IgD-negative memory B cell (primary cell): ENCODE results near the gene SH3RF3. TPM values are rescaled to one million over a fixed set of nuclear protein-coding genes. Genes with fewer than 3 reads are reported as not detected.

ENCODE experiments used
- H3K27ac Mint-ChIP-seq, 3 donors: one replicate each; pipeline ENCODE4 v1.8.0; 2020 to 2022; ENCODE audit warnings: mild to moderate bottlenecking in 3 of 3, mixed read lengths in 3 of 3, moderate library complexity in 1 of 3
- H3K27me3 Mint-ChIP-seq: one replicate; pipeline ENCODE4 v1.8.0; 2021; ENCODE audit warnings: mixed read lengths
- H3K36me3 Mint-ChIP-seq: one replicate; pipeline ENCODE4 v1.8.0; 2020; ENCODE audit warnings: mild to moderate bottlenecking, mixed read lengths
- H3K4me1 Mint-ChIP-seq, 3 donors: one replicate each; pipeline ENCODE4 v1.8.0; 2020 to 2022; ENCODE audit warnings: mixed read lengths in 3 of 3, mild to moderate bottlenecking in 1 of 3
- H3K4me3 Mint-ChIP-seq, 4 donors: one replicate each; pipeline ENCODE4 v1.8.0; 2020 to 2022; ENCODE audit warnings: mild to moderate bottlenecking in 4 of 4, mixed read lengths in 4 of 4, moderate library complexity in 3 of 4
- H3K9me3 Mint-ChIP-seq, 3 donors: one replicate each; pipeline ENCODE4 v1.8.0; 2020 to 2021; ENCODE audit warnings: mixed read lengths in 3 of 3, mild to moderate bottlenecking in 1 of 3
- polyA plus RNA-seq: library from polyadenylated mRNA; unstranded; fragments of 300-500 nt; fragmentation: Illumina TruSeq; gene quantifications from one replicate; pipeline ENCODE4 v1.2.3, GENCODE V29; 2021

SH3RF3 gene
- polyA plus RNA-seq, 1 donor from 2014 or later: not detected

DNA sequence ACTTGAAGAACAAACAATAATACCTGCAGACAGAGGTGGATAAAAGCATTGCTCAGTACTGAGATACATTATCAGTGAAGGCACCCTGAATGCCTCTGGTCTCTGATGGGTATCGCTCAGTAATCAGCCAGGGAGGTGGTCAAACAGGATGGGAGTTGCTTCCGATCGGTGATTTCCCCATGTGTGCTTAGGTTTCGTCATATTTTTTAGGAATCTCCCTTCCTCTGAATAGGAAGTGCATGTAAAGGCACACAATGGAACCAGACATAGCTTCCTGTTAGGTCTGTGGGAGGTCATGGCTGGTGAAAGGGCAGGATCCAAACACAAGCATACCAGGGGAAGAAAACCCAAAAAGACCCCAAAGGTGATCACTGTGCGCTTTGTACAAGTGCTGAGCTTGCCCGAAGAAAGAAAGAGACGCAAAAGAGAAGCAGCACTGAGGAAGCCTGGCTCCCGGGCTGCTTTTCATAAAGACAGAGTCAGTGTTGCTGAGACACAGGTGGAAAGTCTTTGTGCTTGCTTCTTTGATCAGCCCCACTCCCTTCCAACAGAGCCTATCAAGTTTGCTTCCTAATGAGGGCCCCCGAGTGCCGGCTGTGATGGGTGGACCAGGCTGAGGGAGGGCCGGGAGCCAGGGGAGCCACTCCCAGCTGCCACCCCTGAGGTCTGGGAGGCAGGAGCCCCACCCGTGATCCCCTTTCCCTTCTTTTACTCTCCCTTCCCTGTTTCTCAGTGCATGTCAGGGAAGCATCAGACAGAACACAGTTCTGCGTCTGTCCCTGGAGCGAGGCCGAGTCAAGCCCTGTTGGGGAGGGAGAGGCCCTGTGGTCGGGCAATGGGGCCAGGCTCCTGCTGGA lies 138.2 kb downstream of the SH3RF3 start:
- no peaks in the 10 kb centered on the region for H3K4me1 Mint-ChIP-seq
- H3K36me3 Mint-ChIP-seq: peaks cover 2% of the 10 kb centered on the region
- no peak overlapping the region for H3K27ac Mint-ChIP-seq
- no peak overlapping the region for H3K4me3 Mint-ChIP-seq
- no peaks in the 10 kb centered on the region for H3K27me3 Mint-ChIP-seq
- no peaks in the 10 kb centered on the region for H3K9me3 Mint-ChIP-seq

GRCh38 chr2:109268916-109269315 lies 139.9 kb downstream of the SH3RF3 start:
- Mint-ChIP-seq H3K4me3 (no peak overlapping the region), H3K36me3 (peaks cover 2% of the 10 kb centered on the region), H3K4me1 (no peaks in the 10 kb centered on the region), H3K9me3 (no peaks in the 10 kb centered on the region), H3K27ac (no peak overlapping the region), H3K27me3 (peaks cover 2% of the 10 kb centered on the region)

GRCh38 chr2:109269706-109270504 lies 140.9 kb downstream of the SH3RF3 start:
- Mint-ChIP-seq H3K27ac (no peak overlapping the region), H3K4me1 (no peaks in the 10 kb centered on the region), H3K4me3 (no peak overlapping the region), H3K27me3 (peaks cover 2% of the 10 kb centered on the region), H3K36me3 (peaks cover 2% of the 10 kb centered on the region), H3K9me3 (no peaks in the 10 kb centered on the region)

- Mint-ChIP-seq H3K27ac (no peak overlapping the region), H3K27me3 (peaks cover 2% of the 10 kb centered on the region), H3K36me3 (no peaks in the 10 kb centered on the region), H3K9me3 (no peaks in the 10 kb centered on the region), H3K4me1 (no peaks in the 10 kb centered on the region), H3K4me3 (no peak overlapping the region)
Measured at GRCh38 chr2:109270505-109271312, 141.7 kb downstream of the SH3RF3 start.

DNA sequence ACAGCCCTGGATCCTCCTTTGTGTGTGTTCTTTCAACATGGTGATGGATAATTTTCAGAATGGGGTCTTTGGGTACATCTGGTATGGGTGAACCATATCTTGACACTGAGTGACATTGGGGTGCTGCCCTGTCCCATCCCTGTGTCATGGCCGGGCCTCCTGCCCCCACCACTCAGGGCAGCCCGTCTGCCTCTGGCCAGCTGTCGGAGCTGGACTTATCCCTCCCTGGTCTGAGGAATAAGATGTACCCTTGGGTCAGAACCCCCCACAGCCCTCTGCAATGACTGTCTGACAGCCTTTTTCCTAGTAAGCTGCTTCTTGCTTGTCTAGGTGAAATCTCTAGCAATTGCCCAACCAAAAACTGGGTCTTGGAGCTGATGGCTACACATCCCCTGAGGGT lies 142.9 kb downstream of the SH3RF3 start:
- H3K27ac Mint-ChIP-seq: no peak overlapping the region
- H3K4me3 Mint-ChIP-seq: no peak overlapping the region

DNA sequence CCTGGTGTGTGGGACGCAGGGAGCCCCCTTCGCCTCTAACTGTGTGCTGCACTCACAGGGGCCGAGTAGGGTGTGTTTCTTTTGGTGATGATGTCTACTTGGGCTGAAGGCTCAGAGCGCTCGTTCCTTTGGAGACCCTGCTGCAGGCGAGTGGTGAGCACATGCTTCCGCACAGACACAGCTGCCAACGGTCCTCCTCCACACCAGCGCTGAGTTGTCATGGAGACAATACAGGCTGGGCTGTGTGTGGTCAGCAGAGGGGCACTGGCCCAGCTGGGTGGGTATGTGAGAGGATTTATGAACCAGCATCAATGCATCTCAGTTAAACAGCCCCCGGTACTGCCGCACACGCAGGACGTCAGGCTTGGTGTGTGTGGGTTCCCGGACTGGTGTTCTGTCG lies 143.5 kb downstream of the SH3RF3 start:
- H3K4me1 Mint-ChIP-seq: no peaks in the 10 kb centered on the region
- no peak overlapping the region for H3K27ac Mint-ChIP-seq
- no peak overlapping the region for H3K4me3 Mint-ChIP-seq
- H3K36me3 Mint-ChIP-seq: peaks cover 1% of the 10 kb centered on the region
- no peaks in the 10 kb centered on the region for H3K9me3 Mint-ChIP-seq
- peaks cover 4% of the 10 kb centered on the region for H3K27me3 Mint-ChIP-seq

More for the DNA sequence above, 142.9 kb downstream of the SH3RF3 start:
- Mint-ChIP-seq H3K4me1 (no peaks in the 10 kb centered on the region), H3K36me3 (peaks cover 1% of the 10 kb centered on the region), H3K9me3 (no peaks in the 10 kb centered on the region), H3K27me3 (peaks cover 4% of the 10 kb centered on the region)

DNA sequence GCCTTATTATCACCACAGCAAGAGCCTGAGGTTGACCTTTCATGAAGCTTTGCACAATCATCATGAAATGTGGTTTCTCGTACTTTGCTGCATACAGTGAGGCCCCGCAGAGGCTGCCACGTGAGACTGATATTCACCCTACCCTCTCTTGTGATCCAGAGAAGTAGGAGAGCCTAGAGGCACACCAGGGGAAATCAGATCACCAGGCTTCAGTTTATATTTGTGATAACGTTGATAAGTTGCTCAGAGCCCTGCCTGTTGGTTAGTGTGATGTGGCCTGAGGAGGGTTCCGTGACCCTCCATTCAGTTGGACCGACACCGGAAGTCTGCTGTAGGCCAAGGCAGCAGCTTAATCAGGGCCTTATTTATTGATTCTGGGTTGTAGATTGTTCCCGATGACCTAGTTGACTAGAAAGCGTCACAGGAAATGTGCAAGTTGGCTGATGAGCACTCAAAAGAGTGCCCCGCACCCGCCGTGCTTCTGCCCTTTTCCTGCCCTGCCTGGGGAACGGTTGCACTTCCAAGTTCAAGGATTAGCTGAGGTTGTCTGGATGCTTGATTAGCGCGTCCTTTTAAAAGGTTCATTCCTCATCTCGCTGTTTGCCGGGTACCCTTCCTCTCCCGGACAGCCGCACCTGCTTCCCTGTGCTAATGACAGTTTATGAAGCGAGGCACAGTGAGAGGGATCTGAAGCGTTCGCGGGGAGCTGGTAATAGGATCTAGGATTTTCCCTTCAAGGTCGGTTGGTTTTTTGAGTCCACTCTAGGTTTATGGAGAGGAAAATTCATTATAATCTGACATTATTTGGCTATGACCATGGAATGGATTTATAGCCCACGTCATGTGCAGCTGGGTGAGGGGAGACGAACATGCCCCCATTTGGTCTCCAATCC lies 146.4 kb downstream of the SH3RF3 start:
- Mint-ChIP-seq H3K36me3 (peaks cover 1% of the 10 kb centered on the region), H3K4me1 (no peaks in the 10 kb centered on the region), H3K9me3 (no peaks in the 10 kb centered on the region), H3K27me3 (peaks cover 4% of the 10 kb centered on the region), H3K27ac (no peak overlapping the region), H3K4me3 (no peak overlapping the region)

DNA sequence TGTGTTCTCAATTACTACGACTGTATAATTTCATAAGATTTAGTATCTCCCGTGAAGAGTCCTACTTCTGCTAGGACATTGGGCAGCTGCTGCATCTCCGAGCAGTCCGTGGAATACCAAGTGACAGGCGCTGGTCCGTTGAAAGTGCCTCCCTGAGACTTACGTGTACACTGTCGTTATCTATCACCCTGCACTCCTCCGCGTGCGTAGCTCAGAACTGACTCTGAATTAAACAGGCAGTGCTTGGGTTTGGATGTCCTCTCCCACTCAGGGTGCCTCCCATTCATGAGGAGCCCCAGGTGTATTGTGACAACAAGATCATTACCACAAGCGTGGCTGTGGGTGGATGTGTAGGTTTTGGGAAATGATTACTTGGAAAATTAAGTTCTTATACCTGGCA lies 148.4 kb downstream of the SH3RF3 start:
- Mint-ChIP-seq H3K27me3 (peaks cover 4% of the 10 kb centered on the region), H3K36me3 (peaks cover 1% of the 10 kb centered on the region), H3K9me3 (no peaks in the 10 kb centered on the region), H3K27ac (no peak overlapping the region), H3K4me3 (no peak overlapping the region), H3K4me1 (no peaks in the 10 kb centered on the region)

DNA sequence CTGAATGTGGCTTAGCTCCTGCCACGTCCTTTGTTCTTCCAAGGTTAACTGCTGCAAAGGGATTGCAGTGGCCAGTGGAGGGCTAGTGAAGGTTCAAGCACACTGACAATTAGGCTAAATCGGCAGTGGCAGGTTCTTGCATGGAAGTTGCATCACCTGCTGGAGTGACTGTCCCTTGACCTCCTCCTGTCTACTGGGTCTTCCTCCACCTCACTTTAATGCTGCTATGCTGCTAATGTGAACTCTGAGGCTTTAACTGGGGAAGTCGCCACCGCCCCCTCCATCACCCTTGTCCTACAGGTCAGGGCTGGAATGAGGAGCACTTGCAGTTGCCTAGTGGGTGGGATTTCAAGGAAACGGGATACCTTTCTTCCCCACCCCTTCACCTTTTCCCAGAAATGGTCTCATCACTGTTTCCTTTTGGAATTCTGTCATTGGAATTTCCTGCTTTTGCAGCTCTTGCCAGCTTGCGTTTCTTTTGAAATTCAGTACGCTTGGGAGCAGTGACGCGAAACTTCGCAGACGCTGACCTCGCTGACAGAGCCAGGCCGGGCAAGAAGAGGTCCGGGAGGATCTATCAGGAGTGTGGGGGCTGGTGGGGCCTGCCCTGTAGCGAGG lies 150.3 kb downstream of the SH3RF3 start:
- Mint-ChIP-seq H3K27ac (no peak overlapping the region), H3K4me3 (no peak overlapping the region), H3K9me3 (no peaks in the 10 kb centered on the region), H3K4me1 (no peaks in the 10 kb centered on the region), H3K36me3 (peaks cover 1% of the 10 kb centered on the region), H3K27me3 (peaks cover 1% of the 10 kb centered on the region)

- Mint-ChIP-seq H3K36me3 (peaks cover 1% of the 10 kb centered on the region), H3K4me1 (no peaks in the 10 kb centered on the region), H3K27ac (no peak overlapping the region), H3K27me3 (peaks cover 1% of the 10 kb centered on the region), H3K9me3 (no peaks in the 10 kb centered on the region), H3K4me3 (no peak overlapping the region)
Measured at GRCh38 chr2:109280804-109281203, 151.8 kb downstream of the SH3RF3 start.

DNA sequence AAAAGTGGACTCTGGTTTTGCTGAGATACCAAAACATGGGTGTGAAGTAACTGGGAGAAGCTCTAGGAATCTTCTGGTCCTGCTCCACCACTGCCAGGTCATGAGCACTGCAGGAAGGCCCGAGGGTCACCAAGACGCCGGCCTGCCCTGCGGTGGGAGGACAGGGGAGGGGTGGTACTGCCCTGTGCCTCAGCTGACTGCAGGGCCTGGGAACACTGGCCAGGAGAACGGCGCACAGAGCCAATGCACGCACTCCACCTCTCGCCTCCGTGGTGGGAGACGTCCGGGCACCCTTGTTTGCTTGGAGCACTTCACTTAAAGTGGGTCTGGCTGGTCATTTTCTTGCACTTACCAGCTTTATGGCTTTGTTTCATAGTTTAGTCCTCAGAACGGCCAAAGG lies 153.4 kb downstream of the SH3RF3 start:
- Mint-ChIP-seq H3K36me3 (no peaks in the 10 kb centered on the region), H3K4me3 (no peak overlapping the region), H3K27me3 (no peaks in the 10 kb centered on the region), H3K9me3 (no peaks in the 10 kb centered on the region), H3K27ac (no peak overlapping the region), H3K4me1 (no peaks in the 10 kb centered on the region)

- H3K9me3 Mint-ChIP-seq: no peaks in the 10 kb centered on the region
- H3K4me1 Mint-ChIP-seq: no peaks in the 10 kb centered on the region
- no peaks in the 10 kb centered on the region for H3K27me3 Mint-ChIP-seq
- H3K36me3 Mint-ChIP-seq: no peaks in the 10 kb centered on the region
- no peak overlapping the region for H3K4me3 Mint-ChIP-seq
- H3K27ac Mint-ChIP-seq: no peak overlapping the region
Measured at GRCh38 chr2:109282865-109283264, 153.9 kb downstream of the SH3RF3 start.

DNA sequence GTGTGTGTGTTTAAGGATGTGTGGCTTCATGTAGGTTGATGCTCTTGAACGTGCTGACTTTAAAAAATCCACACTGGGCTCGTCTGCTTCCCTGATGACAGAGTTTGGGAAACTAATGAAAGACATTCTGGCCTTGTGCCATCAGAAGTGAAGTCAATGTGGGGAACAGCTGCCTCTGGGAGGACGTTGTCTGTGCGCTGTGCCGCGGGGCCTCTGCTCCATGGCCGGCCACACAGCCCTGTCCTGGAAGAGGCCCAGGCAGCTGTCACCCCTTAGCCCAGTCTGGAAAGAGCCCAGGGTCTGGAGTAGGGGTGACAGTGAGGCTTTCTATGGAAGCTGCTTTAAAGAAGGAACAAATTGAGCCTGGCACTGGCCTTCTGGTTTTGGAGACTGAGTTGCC lies 155.8 kb downstream of the SH3RF3 start:
- Mint-ChIP-seq H3K27ac (no peak overlapping the region), H3K36me3 (no peaks in the 10 kb centered on the region), H3K9me3 (no peaks in the 10 kb centered on the region), H3K4me3 (no peak overlapping the region), H3K27me3 (no peaks in the 10 kb centered on the region), H3K4me1 (no peaks in the 10 kb centered on the region)

DNA sequence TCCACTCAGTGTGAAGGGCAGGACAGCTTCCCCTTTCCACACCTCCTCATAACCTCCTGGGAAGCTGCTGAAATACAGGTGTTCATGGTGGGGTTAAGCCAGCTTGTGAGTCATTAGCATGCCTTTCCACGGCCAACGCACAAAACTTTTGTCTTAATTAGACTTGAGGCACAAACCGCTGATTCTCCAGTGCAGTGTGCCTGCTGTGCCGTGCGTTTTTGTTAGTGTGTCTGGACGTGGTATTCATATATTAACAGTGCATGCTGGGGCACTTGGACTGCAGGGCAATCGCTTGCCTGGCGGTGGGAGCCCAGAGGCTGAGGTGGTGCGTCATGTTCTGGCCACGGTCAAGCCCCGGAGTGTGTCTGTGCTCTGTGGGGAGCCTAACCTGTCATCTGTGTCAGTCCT lies 156.2 kb downstream of the SH3RF3 start:
- Mint-ChIP-seq H3K4me1 (no peaks in the 10 kb centered on the region), H3K27me3 (no peaks in the 10 kb centered on the region), H3K4me3 (no peak overlapping the region)

More for the DNA sequence above, 156.2 kb downstream of the SH3RF3 start:
- Mint-ChIP-seq H3K36me3 (no peaks in the 10 kb centered on the region), H3K27ac (no peak overlapping the region), H3K9me3 (no peaks in the 10 kb centered on the region)
